GM18519 (cell line): Measurements from ENCODE around the gene SNX8.
"Not testable (repeated sequence)": the region's sequence is repeated elsewhere in the genome, so short reads cannot be mapped to it uniquely, and the experiment has no call there.

ENCODE experiments used
- ATAC-seq: cut with Tn5 transposase; IDR thresholded peaks from one replicate; pipeline ENCODE4 v1.9.1; 2021; ENCODE audit warnings: mild to moderate bottlenecking, moderate library complexity; ENCODE audit not compliant: unreplicated experiment, low FRiP score

Gene SNX8

DNA sequence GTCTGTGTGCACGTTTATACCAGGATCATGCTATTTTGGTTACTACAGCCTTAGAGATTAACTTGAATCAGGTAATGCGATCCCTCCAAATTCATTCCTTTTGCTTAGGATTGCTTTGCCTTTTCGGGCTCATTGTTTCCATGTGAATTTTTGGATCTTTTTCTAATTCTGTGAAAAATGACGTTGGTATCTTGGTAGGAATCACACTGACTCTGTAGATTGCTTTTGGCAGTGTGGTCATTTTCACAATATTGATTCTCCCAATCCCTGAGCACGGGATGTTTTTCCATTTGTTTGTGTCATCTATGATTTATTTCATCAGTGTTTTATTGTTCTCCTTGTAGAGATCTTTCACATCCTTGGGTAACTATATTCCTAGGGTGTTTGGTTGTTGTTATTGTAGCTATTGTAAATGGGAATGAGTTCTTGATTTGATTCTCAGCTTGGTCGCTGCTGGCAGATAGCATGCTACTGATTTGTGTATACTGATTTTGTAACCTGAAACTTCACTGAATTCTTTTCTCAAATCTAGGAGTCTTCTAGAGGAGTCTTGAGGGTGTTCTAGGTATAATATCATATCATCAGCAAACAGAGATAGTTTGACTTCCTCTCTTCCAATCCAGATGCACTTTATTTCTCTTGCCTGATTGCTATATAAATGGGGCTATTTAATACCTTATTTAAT, 18.2 kb downstream of the SNX8 start:
- ATAC-seq, result no peak

DNA sequence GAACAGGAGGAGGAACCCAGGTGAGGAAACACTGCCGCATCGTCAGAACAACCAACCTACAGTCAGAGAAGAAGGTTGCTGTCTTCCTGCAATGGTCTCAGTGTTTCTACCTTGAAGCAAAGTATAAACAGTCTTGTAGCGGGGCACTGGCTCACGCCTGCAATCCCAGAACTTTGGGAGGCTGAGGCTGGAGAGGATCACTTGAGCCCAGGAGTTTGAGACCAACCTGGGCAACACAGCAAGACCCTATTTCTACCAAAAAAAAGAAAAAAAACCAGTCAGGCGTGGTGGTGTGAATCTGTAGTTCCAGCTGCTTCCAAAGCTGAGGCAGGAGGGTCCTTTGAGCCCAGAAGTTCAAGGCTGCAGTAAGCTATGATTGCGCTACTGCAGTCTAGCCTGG, 23.4 kb downstream of the SNX8 start:
- ATAC-seq, result no peak

DNA sequence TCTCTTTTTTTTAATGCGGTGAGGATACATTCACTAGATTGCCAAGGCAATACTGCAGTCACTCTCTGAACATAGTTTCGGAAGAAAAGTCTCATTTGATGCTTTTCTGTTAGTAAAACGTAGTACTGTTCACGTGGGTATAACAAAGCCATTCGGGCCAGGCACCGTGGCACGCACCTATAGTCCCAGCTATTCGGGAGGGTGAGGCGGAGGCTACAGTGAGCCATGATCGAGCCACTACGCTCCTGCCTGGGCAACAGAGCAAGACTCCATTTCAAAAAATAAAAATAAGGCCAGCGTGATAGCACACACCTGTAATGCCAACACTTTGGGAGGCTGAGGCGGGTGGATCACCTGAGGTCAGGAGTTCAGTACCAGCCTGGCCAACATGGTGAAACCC, 24.6 kb downstream of the SNX8 start:
- no peak for ATAC-seq

DNA sequence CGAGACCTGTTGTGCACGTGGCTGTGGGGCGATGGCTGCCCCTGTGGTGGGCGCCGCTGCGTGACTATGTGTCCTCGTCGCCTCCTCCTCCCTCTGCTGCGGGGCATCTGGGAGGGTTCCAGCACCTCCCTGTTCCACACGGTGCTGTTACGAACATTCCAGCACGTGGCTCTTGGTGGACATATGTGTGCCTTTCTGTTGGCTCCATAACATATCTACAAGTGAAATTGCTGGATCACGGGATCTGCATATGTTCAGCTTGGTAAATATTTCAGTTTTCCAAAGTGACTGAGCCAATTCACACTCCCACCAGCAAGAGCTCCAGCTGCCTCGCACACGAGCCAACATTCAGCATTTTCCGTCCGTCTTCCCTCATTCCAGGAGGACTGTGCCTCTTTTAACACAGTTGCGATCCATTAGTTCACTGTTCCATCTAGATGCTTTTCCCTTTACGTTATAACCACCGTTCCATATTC, 25.1 kb downstream of the SNX8 start:
- no peak for ATAC-seq

DNA sequence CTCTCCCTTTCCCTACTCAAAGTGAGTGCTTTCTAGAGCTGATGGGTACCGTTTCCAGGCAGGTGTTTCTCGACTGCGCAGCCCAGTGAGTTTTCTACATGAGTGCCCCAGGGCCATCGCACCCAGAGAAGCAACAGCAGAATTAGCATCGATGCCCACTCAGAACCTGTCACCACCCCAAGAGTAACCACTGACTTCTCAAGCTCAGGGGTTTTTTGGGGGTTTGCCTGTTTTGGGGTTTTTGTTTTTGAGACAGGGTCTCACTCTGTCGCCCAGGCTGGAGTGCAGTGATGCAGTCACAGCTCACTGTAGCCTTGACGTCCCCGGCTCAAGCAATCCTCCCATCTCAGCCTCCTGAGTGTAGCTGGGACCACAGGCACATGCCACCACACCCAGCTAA, 25.7 kb downstream of the SNX8 start:
- no peak for ATAC-seq

DNA sequence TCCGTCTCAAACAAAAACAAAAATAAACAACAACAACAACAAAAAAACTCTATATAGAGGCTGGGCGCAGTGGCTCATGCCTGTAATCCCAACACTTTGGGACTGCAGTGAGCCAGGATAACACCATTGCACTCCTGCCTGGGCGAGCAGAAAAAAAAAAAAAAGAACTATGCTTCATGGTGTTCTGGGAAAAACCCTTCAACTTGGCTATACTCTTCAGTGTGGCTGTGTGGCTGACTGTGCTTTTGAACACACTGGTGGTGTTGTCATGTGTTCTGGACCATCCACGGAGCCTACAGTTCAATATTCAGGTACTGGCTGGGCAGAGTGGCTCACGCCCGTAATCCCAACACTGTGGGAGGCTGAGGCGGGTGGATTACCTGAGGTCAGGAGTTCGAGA, 26.5 kb downstream of the SNX8 start:
- no peak for ATAC-seq

DNA sequence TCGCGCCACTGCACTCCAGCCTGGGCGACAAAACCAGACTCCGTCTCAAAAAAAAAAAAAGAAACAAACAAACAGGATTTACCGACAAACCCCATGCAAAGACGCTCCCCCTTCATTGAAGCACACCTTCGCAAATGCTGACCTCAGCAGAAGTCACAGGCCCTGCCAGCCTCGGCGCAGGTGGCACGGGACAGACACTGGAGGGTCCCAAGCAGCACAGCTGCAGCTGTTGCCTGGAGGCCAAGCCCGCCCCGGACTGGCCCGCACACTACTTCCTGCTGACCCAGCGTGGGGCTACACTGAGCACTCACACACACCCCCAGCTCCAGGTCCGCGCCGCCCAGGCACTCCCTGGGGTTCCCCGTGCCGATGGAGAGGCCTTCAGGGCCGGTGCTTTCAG, 31.2 kb downstream of the SNX8 start:
- no peak for ATAC-seq

DNA sequence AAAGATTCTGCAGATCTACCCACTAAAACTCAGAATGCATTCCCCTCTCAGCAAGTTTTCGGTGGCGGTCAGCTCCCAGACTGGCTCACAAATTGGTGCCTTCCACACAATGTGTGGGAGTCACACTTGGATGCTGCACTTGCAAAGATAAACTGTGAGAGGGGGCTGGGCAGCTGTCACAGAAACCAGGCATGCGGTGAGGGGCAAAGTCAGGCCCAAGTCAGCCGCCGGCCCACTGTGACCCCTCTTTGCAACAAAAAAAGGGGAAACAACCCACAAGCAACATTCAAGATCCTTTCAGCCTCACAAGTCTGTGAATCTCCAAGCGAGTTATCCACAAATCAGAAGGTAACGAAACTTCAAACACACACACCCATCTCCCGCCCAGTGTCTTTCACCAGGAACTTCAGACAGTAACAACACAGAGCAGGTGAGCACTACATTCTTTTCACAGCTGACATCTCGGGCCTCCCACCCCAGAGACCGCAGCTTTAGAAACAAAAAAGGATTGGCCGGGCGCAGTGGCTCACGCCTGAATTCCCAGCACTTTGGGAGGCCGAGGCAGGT, 32.0 kb downstream of the SNX8 start:
- no peak for ATAC-seq

DNA sequence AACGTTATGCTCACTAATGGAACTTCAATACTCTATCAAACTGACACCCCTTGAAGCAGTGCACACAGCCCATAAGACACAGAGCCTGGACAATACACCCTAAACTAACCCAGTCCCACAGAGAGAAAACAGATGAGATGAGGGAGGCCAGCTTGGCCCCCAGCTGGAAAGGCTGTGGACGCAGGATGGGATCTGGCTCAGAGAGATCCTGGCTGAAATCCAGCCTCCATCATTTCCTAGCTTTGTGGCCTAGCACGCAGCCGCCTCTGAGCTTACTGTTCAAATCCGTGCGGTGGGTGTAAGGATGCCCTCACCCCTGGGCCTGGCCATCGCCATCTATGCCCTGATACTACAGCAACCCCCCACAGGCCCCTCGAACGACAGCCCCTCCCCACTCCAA, 32.7 kb downstream of the SNX8 start:
- ATAC-seq, result no peak

DNA sequence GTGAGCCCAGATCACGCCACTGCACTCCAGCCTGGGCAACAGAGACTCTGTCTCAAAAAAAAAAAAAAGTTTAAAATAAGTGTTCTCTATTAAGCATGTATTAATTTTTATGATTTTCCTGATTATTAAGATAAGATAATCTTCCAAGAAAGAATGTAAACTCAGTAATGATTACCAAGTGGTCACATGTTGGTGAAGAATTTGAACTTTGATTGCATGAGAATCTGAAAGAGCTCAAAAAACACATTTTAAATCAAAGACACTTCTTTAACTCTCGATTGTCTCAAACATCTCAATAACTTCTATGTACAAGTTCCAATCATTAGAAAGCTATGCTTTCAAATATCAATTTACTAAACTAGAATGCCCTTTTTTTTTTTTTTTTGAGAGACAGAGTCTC, 33.8 kb downstream of the SNX8 start:
- no peak for ATAC-seq

DNA sequence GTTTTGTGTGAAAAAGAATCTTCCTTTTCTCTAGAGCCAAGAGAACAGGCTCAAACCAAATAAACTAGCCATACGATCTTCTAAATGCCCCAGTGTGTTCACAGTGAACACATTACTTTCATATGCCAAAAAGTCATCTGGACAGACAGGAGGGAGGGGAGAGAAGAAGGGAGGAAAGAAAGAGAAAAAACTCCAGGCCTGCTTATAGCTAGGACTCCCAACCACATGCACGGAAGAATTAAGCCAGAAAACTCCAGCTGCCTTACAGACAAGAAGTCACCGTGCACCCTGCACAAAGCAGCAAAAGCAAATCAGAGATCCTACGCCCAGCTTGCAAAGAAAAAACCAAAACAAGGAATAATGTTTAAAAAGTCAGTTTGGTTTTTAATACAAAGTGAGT, 34.3 kb downstream of the SNX8 start:
- ATAC-seq, result no peak

DNA sequence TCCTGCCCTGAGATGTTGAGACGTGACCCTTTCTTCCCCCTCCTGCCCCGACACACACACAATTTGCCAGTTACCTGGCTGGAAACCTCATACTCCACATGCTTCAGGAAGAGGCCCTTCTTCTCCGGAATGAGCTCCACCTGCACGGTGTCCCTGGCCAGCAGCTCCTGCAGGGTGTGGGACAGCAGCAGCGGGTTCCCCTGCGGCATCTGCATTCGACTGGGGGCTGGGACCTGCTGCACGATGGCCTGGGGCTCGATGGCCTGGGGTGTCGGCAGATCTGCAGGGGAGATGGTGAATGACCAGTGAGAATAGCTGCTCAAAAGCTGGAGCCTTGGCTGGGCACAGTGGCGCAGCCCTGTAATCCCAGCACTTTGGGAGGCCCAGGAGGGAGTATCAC, 36.2 kb downstream of the SNX8 start:
- no peak for ATAC-seq

DNA sequence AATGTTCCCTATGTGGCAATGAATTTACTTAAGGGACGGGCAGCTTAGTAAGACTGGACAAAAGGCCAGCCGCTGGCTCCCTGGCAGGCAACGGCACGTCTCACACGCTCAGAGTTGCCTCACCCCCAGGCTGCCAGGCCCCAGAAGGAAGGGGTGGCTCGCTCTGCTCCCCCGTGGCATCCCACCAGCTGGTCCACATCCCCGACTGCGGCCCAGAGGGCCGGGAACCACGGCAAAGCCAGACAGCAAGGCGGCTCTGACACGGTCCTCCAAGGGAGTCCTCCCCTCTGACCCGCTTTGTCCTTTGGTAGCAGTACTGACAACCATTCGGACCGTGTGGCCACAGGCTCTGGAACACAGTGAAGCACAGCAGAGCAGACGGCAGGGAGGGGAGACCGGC, 38.1 kb downstream of the SNX8 start:
- no peak for ATAC-seq

DNA sequence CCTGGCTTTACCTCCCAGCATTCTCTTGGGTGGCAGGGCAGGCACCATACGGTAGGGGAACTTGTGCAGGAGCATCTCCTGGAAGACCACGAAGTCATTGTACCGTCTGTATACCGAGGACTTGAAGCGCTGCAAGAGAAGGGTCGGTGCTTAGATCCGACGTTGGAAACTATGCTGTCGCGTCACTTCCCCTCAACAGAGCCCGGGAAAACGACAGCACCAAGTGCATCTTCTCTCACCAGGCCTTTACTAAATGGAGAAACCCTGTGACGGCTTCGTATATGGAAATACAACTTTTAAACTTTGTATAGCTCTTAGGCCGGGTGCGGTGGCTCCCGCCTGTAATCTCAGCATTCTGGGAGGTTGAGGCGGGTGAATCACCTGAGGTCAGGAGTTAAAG, 39.1 kb downstream of the SNX8 start:
- ATAC-seq, result no peak

DNA sequence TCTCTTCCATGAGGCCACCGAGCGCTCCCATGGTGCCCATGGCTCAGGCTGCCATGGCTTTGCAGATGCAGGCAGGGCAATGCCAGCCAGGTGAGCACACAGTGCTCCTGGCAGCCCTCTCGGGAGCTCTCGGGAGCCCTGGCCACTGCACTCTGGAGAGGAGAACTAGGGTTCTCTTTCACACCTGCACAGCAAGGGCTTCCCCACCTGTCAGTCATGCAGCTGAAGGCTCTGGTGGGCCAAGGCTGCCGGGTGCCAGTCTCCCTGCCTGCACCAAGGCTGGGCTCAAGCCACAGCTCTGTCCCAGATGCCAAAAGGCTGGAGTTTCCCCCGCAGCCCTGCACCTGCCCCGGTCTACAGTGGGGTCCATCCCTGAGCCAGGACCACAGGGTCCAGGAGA, 39.6 kb downstream of the SNX8 start:
- ATAC-seq, result no peak

DNA sequence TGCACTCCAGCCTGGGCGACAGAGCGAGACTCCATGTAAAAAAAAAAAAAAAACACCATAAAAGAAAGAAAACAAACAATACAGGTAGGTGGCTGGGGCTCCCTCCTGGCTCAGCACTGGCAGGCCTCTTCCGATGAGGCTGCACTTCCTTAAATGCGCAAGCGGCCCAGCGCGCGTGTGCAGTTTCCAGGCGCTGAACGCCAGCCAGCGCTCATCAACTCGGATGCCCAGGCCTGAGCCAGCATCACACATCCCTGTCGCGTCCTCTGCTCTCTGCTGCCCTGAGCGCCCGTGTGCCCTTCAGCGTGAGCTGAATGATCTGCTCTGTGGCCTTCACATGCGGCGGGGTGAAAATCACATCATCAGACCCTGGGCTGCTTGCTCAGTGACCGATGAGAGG, 40.4 kb downstream of the SNX8 start:
- ATAC-seq, result no peak

DNA sequence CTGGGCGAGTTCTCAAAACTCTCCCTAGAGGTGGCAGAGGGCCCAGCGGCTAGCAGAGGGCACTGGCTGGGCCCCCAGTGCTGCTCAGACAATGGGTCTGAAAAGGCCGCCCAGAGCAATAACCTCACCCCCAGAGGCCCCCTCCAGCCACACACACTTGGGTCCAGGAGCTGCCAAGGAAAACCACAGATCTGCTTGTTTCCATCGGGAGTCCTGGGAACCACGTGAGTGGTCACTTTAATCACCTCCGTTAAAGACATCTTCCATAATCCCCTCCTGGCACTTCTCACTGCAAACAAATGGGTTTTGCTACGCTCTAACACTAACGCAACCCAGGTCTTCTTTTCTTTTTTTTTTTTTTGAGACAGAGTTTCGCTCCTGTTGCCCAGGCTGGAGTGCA, 42.2 kb downstream of the SNX8 start:
- ATAC-seq, result no peak

DNA sequence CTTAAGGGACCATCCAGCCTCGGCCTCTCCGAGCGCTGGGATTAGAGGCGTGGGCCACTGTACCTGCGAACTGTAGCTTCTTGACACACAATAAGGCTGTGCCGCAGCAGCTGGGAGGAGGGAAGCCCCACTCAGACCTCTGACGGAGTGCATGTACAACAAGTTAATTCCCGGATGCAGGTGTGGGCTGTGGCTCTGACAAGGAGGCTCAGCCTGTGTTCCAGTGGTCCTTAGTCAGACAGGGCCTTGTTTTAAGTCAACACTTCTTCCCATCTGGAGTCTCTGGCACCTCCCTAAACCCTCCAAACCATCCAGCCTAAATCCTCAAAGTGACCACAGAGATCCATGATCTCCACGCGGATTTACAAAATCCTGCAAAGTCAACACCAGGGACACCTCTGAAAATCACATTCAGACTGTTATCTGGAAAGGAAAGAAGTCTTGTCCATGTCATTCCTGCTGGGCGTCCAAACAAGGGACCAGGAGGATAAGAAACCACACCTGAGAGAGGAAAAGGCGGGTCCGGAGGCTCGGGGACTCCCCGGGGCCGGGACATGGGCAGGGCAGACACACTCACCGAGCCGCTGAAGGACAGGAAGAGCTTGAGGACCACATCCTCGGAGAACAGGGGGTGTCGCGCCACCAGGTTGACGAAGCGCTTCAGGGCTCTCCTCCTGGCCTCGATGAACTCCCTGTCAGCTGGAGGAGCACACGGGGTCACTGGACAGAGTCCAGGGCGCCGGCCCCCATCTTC, 42.8 kb downstream of the SNX8 start:
- no peak for ATAC-seq

DNA sequence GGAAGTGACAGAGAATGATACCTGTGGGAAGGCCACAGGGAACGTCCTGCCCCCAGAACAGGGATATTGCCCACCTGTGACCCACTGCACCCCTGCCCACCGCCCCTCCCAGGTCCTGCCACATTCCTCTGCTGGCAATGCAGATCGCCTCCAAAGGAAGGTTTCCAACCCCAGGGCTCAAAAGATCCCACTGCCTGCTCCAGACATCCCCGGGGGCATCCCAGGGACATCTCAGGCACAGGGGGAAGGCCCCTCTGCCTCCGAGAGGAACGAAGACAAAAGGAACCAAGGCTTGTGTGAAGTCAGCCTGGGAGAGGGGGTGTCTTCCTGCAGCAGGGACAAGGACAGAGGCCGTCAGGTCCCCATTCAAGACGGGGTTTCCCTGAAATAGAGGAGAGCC, 43.7 kb downstream of the SNX8 start:
- ATAC-seq, result no peak

DNA sequence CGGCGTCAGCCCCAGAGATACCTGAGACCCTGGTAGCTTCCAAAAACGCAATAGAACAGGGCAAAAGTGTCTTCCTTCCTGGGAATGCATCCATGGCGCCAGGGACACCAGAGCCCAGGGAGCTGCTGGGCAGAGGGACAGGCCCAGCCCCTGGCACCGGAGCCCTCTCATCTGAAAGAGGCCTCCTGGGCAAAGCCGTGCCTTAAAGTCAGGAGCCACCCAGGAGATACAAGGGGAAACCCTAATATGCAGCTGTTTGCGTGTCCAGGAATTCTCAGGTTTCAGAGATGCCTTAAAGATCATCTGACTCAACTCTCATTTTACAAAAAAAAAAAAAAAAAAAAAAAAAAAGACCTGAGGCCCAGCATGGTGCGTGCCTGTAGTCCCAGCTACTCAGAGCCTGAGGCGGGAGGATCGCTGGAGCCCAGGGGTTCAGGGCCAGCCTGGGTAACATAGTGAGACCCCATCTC, 44.2 kb downstream of the SNX8 start:
- ATAC-seq, result no peak

DNA sequence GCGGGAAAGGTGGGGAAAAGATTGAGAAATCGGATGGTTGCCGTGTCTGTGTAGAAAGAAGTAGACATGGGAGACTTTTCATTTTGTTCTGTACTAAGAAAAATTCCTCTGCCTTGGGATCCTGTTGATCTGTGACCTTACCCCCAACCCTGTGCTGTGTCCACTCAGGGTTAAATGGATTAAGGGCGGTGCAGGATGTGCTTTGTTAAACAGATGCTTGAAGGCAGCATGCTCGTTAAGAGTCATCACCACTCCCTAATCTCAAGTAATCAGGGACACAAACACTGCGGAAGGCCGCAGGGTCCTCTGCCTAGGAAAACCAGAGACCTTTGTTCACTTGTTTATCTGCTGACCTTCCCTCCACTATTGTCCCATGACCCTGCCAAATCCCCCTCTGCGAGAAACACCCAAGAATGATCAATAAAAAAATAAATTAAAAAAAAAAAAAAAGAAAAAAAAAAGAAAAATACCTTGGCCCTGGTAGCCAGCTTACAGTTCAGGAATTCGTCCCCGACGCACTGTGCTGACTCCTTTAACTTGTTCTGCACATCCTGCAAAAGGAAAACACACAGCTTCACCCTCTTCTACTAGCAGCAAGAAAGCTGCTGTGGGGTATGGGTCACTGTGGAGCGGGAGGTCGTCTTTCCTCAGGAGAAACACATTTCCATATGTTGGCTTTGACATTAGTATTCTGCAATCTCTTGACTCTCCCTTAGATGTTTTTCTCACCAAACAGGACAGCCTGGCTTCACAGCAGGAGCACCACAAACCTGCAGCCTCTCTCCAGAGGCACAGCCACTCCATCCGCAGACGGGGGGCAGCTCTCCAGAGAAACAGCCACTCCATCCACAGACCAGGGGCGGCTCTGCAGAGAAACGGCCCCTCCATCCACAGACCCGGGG, 44.9 kb downstream of the SNX8 start:
- not testable (repeated sequence) for ATAC-seq
